Body of pancreas (tissue), 4 donors: ENCODE results near the gene USP32.

ENCODE experiments used
- POLR2A ChIP-seq, 3 donors: fragments of 450-650 bp; IDR thresholded peaks; one replicate each; pipeline ENCODE4 v1.6.1; 2016; ENCODE audit warnings: antibody characterized with exemption in 3 of 3, mild to moderate bottlenecking in 2 of 3
- TF ChIP-seq, protein P1 (sequence below), 7 experiments: fragments of 450-650 bp in 4 of 7; fragments of 200-600 bp in 3 of 7; sonication (generic) in 3 of 7; IDR thresholded peaks; one replicate each; pipeline ENCODE4 v1.5.1; 2016 to 2019; ENCODE audit warnings: antibody characterized with exemption in 7 of 7

DNA sequence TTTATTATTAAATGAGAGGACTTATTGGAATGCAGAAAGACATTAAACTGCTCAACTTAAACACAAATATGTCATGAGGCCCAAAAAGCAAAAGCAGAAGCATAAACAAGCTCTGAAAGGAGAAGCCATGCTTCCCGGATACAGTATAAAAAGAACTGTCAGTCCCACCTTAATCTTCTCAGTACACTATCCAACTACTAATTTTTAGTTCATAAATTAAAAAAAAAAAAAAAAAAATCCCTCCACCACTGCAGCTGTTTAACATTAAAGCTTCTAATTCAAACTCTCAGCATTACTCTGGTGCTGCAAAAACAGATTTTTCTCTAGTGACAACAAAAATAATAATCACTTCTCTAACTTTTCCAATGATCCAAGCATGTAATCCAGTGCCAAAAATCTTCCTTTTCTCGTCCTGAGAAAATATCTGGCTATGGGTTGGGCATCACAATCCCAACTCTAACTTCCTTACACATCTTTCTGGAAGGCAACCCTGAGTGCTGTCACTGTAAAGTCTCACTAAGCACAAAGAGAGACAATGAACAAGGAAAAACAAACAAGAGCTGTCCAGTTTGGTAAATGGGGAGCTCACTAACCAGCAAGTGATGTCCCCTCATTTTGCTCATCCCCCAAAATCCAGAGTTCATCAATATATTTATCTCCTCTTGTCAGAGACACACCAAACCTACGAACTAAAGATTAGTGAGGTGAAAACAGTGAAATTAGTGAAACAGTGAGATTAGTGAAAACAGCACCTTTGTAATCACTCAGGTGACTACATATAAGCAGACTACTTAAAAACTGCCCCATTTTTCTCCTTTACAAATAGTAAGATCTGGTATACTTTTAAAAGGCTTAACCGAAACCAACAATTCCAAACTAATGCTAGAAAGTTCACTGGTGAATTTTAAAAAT is 5.5 kb downstream of the USP32 start:
- TF ChIP-seq, protein P1, sequence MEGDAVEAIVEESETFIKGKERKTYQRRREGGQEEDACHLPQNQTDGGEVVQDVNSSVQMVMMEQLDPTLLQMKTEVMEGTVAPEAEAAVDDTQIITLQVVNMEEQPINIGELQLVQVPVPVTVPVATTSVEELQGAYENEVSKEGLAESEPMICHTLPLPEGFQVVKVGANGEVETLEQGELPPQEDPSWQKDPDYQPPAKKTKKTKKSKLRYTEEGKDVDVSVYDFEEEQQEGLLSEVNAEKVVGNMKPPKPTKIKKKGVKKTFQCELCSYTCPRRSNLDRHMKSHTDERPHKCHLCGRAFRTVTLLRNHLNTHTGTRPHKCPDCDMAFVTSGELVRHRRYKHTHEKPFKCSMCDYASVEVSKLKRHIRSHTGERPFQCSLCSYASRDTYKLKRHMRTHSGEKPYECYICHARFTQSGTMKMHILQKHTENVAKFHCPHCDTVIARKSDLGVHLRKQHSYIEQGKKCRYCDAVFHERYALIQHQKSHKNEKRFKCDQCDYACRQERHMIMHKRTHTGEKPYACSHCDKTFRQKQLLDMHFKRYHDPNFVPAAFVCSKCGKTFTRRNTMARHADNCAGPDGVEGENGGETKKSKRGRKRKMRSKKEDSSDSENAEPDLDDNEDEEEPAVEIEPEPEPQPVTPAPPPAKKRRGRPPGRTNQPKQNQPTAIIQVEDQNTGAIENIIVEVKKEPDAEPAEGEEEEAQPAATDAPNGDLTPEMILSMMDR (IDR thresholded peaks at IDR 0.05), result no peak
- TF ChIP-seq POLR2A (IDR thresholded peaks at IDR 0.05), result no peak
